ENCODE measurements around the gene ARL4D.

The ARL4D gene

GRCh38 chr17:43430936-43431713 lies 32.3 kb downstream of the ARL4D start:
- no peak for DNase-seq

GRCh38 chr17:43431714-43432523 lies 33.1 kb downstream of the ARL4D start:
- DNase-seq = no peak

- DNase-seq = no peak
Observed at GRCh38 chr17:43434902-43435319, 36.1 kb downstream of the ARL4D start.

- DNase-seq = no peak
Observed at GRCh38 chr17:43437756-43438155, 39.0 kb downstream of the ARL4D start.

GRCh38 chr17:43438626-43439025 lies 39.8 kb downstream of the ARL4D start:
- no peak for DNase-seq

GRCh38 chr17:43439041-43439440 lies 40.2 kb downstream of the ARL4D start:
- no peak for DNase-seq

- DNase-seq = no peak
Observed at GRCh38 chr17:43442711-43443110, 43.9 kb downstream of the ARL4D start.

GRCh38 chr17:43443381-43443780 lies 44.6 kb downstream of the ARL4D start:
- DNase-seq = no peak

GRCh38 chr17:43444223-43445008 lies 45.6 kb downstream of the ARL4D start:
- DNase-seq = no peak

- no peak for DNase-seq
Observed at GRCh38 chr17:43445009-43445589, 46.3 kb downstream of the ARL4D start.

- no peak for DNase-seq
Observed at GRCh38 chr17:43446773-43447172, 48.0 kb downstream of the ARL4D start.

GRCh38 chr17:43448720-43449469 lies 50.1 kb downstream of the ARL4D start:
- DNase-seq = no peak

GRCh38 chr17:43449470-43450248 lies 50.9 kb downstream of the ARL4D start:
- no peak for DNase-seq
